Stimulated activated CD8-positive, alpha-beta memory T cell treated with anti-CD3 and anti-CD28 coated beads, Interleukin-2, amount 100 ng/mL, for 48 hours (primary cell): ENCODE results near the gene ATP4B.

Experiments used
- DNase-seq, 2 donors: peaks; one replicate each; pipeline ENCODE4 v3.0.0-alpha.2; 2020; ENCODE audit warnings: low read depth in 2 of 2

Gene ATP4B

DNA sequence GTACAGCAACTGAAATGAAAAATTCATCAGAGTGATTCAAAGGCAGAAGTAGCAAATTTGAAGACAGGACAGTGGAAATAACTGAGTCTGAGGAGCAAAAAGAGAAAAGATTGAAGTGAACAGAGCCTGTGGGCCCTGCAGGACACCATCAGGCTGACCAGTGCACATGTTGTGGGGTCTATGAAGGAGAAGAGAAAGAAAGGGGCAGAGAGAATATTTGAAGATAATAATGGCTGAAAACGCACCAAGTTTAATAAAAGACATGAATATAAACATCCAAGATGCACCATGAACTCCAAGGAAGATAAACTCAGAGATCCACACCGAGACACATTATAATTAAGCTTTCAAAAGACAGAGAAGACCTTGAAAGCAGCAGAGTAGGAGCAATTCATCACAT, 15.4 kb downstream of the ATP4B start:
- no peak for DNase-seq

DNA sequence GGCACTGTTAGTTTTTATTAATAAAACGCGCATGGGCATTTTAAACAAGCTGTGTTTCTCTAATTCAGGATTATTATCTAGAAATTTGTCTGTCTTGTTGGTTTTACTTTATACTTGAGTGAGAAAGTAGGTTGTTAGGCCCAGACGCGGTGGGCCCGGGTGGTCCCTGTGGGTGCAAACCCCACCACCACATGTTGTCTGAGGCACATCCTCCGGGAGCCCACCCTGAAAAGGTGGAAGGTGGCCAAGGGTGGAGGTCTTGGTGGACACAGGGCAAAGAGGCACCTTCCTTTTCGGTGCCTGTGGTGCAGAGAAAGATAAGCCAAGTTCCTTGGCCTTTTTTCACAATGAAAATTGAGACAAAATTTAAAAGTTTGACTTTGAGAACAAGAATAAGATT, 16.6 kb downstream of the ATP4B start:
- no peak for DNase-seq

DNA sequence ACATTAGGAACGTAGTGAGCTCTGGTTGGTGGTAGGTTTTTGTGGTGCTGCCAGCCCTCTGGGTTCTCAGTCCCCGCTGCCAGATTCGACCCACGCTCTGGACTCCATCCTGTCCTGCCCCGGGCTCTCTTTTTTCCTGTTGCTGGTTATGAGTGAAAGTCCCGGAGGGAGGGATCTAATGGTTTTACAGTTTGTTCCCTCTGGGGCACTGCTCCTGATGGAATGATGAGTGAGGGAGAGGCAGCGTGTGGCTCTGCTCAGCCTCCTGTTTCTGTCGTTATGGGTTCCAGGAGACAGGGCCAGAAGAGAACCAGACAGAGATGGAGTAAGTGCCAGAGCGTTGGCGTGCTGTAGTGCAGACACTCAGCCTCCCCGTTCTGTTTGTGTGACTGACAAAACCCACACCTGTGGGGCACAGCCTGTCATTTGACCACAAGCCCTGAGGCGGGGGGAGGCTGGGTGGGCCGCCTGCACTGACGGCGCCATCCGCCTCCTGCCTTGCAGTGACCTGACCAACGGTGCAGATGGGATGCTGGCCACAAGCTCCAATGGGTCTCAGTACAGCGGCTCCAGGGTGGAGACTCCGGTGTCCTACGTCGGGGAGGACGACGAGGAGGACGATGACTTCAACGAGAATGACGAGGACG, 18.3 kb downstream of the ATP4B start:
- DNase-seq = no peak

DNA sequence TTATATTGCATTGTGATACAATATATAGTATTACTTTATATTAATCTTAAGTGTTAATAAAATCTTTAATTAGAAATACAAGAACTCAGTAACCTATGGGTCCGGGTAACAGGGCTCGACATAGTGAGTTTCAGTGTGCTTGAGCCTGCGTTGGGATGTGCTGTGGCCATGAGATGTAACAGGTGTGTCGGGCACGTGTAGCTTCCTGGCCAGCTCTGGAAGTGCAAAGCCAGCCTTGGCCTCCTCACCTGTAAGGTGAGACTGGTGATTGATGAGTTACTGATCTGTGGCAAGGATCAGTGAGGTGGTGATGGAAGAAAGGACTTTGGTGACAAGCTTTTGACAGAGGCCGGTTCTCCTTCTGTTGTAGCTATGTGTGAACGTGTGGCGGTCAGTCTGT, 19.2 kb downstream of the ATP4B start:
- no peak for DNase-seq

DNA sequence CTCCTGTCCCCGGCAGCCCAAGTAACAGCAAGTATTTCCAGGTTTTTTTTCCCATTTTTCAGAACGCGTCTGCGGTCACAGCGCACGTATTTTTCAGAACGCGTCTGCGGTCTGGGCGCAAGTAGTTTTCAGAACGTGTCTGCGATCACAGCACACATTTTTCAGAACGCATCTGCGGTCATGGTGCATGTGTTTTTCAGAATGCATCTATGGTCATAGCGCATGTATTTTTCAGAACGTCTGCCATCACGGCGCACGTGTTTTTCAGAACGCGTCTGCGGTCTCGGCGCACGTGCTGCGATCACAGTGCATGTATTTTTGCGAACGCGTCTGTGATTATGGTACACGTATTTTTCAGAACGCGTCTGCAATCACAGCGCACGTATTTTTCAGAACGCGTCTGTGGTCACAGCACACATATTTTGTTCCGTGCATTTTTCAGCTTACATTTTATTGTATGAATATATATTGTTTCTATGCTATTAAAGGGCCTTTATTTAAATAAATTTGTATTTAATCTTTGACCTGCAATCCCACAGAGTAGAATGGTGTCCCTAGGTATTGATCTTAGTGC, 19.7 kb downstream of the ATP4B start:
- no peak for DNase-seq

DNA sequence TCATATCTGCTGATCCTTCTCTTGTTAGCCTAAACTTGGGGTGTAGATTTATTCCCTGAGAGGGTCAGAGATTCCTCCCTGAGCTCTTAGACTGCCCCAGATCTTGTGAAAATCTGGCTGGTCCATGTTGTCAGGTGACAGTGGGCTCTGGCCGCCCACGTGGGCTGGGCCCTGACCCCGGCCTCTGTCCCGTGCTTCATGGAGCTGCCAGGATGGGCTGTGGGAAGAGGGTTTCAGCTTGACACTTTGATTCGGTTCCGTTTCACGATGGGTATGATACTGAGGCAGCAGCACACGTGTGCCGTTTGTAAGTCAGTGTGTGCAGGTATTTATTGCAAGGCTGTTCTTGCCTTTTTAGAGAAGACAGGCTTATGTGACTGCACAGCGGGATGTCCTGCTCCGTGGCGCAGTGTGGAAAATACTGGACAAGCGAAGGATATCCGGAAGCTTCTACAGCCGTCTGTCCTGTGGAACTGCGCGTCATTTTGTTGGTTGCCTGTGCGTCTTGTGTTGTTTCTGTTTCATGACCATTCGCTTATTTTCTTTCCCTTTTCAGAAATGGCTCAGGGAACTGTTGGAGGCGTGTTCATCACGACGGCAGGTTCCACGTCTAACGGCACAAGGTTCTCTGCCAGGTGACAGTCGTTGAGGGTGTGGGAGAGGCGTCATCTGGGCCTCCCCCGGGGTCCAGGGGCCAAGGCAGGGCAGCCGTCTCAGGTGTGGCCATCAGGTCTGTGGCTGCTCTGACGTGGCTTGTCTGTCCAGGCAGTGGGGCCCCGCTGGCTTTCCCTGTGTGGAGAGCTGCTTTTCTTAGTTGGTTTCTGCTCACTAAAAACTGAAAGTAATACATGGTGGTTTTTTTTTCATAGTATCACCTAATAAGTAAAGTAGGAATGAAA, 20.5 kb downstream of the ATP4B start:
- no peak for DNase-seq

DNA sequence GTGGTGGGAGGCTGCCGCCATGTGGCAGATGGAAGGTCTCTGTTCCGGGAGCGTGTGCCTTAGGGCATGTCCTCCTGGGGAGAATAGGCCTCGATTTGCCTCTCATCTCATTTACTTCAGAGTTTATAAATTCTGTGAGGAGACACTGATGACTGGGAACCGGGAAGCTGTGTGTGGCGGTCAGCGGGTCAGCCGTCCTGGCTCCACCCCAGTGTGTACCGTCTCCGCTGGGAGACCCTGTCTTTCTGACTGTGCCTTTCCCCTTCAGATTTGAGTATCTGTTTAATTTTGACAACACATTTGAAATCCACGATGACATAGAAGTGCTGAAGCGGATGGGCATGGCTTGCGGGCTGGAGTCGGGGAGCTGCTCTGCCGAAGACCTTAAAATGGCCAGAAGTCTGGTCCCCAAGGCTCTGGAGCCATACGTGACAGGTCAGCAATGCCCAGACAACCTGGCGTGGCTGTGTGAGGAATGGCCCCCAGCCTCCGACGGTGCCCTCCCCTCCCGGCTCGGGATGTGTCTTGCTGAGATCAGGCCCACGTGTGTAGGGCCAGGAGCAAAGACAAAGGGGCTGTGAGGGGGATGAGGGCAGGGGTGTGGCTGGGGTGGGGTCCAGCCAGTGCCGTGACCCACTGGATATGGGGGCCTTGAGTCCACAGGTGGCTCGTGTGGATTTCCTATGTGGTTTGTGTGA, 21.6 kb downstream of the ATP4B start:
- DNase-seq = no peak

DNA sequence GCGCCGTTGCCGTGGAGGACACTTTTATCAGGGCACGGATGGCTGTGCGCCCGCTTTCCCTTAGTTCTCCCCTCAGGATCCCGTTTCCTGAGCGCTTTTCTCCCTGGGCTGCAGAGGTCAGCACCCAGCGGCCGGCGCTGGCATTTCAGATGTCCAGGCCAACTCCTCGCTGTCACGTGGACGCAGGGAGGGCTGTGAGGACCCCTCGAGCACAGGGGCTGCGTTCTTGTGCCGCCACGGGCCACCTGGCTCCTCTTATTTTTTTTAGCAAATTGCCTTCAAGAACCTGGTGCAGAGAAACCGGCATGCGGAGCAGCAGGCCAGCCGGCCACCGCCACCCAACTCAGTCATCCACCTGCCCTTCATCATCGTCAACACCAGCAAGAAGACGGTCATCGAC, 22.3 kb downstream of the ATP4B start:
- DNase-seq = no peak

DNA sequence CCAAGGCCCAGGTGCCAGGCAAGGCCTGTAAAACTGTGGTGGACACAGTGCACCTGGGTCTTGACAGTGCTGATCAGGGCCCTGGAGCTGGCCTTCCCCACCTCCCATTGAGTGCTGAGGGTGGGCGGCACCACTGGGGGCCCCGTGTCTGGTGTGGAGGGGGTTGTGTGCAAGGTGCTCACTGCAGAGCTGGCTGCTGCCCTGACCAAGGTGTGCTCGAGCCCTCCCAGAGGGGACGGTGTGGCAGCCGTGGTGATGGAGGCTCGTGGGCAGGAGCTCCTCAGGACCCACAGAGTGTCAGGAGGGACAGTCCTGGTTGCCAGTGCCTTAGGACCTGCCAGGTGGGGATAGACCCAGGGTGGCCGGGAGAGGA, 23.0 kb downstream of the ATP4B start:
- DNase-seq = no peak

DNA sequence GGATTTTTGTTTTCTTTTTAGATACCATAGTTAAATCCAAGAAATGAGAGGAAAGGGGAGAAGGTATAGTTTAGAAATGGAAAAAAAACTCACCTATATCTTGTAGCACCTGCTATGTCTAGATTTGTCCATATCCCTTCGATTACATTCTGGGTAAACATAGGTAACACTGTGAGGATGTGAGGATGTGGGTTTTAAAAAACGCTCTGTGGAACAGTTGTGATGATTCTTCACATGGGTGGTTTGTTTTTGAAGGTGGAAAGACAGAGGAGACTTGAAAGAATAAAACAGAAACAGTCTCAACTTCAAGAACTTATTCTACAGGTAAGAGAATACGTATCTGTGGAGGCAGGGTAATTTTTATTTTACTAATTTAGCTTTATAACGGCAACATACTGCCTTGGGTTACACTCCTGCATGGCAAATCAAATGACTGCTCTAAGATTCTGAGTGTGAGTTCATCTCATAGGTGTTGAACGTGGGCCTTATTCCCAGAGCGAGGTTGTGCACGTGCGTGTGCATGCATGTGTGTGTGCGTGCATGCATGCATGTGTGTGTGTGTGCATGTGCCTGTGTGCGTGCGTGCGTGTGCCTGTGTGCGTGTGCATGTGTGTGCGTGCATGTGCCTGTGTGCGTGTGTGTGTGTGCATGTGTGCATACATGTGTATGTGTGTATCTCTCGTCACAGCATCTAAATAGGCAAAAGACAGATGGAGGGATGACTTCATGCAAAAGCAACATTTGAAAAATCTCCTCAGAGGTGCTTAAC, 23.5 kb downstream of the ATP4B start:
- no peak for DNase-seq

DNA sequence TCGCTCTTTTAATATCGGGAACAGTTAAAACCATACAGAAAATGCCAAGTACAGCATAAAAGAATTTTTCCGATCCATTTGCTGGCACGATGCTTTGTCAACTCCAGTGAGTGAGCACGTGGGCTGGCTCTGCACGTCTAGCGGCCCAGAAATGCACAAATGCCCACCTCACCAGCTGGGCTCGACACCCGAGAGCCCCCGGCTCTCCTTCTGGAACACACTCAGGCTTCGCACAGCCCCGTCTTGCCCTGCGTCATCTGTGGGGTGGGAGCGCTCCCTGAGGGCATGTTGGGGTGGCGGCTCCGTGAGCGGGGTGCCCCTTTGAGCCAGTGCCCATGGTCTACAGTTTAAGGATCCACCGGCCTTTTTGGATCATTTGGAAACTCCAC, 24.5 kb downstream of the ATP4B start:
- no peak for DNase-seq

DNA sequence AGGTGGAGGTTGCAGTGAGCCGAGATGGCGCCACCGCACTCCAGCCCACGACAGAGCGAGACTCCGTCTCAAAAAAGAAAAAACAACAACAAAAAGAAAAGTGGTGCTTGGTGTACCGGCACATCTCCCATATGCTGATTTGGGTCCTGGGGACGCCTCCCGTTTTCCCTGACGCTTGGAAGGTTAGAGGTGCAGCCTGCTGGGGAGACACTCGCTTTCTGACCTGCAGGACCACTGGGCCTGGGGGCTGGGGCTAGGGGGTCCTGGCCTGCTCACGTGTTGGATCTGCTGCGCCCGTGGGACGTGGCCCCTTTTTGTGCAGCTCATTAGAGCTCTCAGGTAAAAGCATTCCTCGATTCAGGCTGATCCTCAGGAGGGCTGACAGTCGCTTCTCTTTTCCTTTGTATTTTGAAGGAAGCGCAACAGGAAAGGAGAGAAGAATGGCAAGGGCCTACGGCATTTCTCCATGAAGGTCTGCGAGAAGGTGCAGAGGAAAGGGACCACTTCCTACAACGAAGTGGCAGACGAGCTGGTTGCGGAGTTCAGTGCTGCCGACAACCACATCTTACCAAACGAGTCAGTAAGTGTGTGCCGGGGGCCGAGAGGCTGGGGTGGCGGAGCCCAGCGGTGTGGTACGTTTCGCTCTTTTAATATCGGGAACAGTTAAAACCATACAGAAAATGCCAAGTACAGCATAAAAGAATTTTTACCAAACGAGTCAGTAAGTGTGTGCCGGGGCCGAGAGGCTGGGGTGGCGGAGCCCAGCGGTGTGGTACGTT, 25.1 kb downstream of the ATP4B start:
- DNase-seq = no peak

DNA sequence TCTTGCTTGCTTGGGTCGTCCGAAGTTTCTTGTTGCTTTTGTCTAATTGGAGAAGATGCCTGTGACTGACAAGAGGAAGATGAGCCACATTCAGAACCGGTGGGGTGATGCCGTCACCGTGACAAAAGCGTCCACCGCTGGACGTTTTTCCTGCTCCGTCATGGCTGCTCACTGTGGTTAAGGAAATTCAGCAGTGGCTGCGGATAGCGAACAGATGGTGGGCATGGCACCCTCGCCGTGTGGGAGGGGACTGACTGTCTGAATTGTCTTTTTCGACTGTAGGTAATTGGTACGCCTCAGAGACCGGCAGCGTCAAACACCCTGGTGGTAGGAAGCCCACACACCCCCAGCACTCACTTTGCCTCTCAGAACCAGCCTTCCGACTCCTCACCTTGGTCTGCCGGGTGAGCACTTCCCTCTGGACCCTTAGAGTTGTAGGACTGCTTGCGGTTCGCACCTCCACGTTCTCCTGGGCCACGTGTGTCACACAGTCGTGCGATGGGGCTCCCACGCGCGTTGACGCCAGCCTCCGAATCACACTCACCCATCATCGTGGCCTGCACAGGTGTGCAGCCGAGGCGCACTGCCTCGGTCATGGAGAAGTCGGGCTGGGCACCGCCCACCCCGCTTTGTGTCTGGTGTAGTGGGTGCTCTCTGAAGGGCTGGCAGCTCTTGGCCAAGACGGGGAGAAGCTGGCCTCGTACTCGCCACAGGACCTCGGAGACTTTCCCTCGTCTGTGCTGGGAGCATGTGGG, 26.5 kb downstream of the ATP4B start:
- no peak for DNase-seq

DNA sequence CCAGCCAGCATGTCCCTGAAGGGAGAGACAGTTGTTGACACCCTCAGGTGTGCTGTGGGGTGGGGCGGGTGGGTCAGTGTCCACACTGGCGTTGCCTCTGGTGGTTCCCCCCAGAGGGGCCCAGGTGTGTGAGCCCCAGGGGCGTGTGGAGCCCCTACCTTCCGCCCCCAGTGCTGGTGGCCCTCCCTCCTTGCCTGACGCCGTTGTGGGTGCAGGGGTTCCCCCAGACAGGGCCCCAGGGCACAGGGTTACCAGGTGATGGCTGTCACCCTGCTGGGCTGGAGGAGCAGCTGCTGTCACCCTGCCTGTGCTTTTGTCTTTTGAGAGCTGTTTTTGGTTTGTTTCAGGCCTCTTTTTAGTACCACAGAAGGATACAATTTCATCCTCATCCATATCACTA, 27.2 kb downstream of the ATP4B start:
- DNase-seq = no peak

DNA sequence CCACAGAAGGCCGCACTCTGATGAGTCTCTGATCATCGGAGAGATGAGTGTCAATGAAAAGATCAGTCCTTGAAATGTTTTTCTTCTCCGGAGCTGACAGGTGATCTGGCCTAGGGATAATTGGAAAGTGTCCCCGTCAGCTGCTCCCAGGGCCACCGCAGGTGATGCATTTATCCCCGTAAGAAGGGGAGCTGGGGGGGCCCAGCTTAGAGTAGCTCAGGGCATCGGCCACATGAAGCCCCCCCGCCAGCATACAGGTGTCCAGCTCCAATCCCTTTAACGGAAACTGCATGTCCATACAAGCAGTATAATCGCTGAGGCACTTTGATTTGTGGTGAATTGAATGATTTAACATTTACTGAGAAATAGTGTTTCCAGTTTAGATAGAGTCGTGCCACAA, 27.7 kb downstream of the ATP4B start:
- no peak for DNase-seq

DNA sequence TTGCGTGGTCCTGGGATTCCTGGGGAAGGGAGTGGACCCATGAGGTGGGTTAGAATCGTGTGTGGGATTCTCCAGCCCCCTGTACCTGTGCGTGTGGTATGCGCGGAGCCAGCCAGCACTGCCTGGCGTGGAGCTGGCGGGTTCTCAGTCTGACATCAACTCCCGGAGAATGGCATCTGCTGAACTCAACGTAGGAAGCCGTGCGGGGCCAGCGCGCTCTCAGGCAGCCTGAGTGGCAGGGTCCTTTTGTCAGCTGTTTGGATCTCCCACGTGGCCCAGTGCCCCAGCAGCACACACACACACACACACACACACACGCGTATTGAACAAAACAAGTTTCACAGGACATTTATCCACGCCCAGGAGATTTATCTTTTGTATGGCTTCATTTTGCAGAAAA, 28.1 kb downstream of the ATP4B start:
- DNase-seq = no peak

DNA sequence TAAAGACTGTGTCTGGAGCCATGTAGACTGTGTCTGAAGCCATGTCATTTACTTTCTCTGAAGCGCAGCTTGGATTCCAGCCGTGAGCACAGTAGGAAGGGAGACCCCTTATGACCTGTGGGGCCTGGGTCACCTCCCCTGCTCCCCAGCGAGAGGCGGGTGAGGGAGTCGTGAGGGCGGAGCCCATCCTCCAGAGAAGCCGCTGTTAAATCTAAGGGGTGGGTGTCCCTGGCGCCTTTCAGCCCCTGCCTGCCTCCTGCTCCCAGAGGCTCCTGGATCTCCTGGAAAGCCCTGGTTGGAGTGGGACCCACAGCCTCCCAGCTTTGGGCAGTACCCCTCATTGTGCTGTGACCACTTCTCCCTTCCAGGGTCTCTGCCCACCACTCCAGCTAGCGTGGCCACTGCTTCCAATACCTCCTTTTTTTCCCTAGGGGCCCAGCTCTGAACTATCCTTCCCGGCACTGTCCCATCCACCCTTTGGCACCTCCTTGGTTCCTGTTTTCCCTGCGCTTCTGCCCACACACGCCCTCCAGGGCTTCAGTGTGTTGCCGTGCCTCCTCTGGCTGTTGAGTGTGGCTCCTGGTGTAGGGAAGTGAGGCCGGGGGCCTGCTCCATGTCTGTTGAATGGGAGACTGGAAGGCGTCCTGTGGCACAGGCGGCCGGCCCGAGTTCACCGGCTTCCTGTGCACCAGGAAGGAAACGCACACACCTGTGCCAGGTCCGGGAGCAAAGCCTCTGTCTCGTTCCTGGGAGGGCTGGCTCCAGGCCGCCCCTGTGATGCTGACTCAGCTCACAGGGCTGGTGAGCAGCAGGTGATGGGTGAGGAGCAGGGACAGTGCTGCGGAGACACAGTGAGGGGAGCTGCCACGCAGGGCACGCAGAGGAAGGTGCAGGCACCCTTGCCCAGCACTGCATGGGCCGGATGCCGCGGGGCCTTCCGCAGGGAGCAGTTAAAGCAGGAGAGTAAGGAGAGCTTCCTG, 29.4 kb downstream of the ATP4B start:
- DNase-seq = no peak

DNA sequence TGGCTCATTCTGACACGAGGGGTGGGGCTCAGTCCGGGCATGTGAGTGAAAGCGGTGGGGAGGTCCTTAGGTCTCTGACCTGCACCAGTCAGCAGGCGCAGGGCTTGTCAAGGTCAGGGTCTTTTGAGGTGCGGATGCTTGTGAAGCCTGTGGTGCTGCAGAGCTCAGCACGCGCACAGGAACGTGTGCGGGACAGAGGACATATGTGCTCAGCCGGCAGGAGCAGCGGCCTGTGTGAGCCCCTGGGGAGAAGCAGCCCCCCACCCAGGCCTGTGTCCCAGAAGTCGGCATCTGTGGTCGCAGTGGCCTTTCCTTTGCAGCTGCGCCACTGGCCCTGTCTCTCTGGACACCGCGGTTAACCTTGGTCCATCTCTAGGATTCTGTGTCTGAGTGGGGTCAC, 30.9 kb downstream of the ATP4B start:
- DNase-seq = no peak
